ENCODE measurements around the gene LRSAM1. TPM values are rescaled to one million over a fixed set of nuclear protein-coding genes. Genes with fewer than 3 reads are reported as not detected.

The LRSAM1 gene
- total and polyA plus RNA-seq, 9 of the 15 experiments (the other 6 are each of a cell fraction or from before 2014, with no cell fraction given), result 0.07 to 16.2 (median 4.7) TPM

DNA sequence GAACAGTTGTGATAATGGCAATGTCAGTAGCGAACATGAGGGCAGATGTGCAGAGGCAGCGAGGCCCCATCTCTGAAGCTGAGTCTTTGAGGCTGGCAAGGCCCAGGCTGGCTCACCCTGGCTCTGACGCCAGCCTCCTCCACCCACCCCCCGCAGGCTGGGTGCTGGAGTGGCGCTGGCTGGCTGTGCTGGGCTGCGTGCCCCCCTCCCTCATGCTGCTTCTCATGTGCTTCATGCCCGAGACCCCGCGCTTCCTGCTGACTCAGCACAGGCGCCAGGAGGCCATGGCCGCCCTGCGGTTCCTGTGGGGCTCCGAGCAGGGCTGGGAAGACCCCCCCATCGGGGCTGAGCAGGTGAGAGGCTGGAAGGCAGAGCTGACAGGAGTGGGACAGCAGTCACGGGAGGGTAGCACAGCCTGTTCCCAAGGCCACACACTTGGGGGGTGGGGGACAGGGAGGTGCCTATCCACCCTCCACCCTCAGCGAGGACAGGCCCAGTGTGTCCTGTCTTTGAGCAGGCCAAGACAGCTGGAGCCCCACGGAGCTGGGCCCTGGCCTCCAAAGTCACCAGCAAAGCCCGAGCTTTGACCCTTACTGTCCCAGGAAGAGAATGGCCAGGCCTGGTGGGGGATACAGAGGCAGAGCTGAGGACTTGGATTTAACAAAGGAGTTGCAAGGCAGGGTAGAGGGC lies 48.8 kb upstream of the LRSAM1 start:
- ATAC-seq (no peak), DNase-seq (ENCODE audit: extremely low read depth in 1 of 4, low spot score in 3 of 4) (no peak), FAIRE-seq (no peak)
- Histone ChIP-seq H3K27me3 (ENCODE audit: control insufficient read depth in 2 of 2, insufficient read depth in 2 of 2, low read length in 2 of 2) (no peaks in the 10 kb centered on the region), H3K36me3 (ENCODE audit: control insufficient read depth, insufficient read depth, low read length) (no peaks in the 10 kb centered on the region), H3K79me2 (ENCODE audit: control insufficient read depth, insufficient read depth, low read length) (no peaks in the 10 kb centered on the region), H3K4me1 (replicated peaks in 1 of 2; ENCODE audit: control insufficient read depth in 2 of 2, insufficient read depth in 2 of 2, low read length in 2 of 2) (peaks cover 9 to 50% of the 10 kb centered on the region in 2 experiments; a peak in 4 of 5 replicates), H3K9ac (ENCODE audit: insufficient read depth in 1 of 2, low read depth in 2 of 2, low read length in 2 of 2) (peak overlapping the region in 1 of 2 experiments; percentile 26; a peak in 1 of 4 replicates), H2AFZ (ENCODE audit: low read depth, low read length) (no peak overlapping the region), H3K27ac (ENCODE audit: extremely low read depth, low read depth, low read length) (no peak overlapping the region), H3K4me2 (ENCODE audit: insufficient read depth, low read length) (no peak overlapping the region), H4K20me1 (replicated peaks; ENCODE audit: control insufficient read depth, insufficient read depth, low read length) (peaks cover 4% of the 10 kb centered on the region), H3K9me1 (ENCODE audit: control insufficient read depth, insufficient read depth, low read length) (peaks cover 6% of the 10 kb centered on the region), H3K9me3 (replicated peaks; ENCODE audit: control insufficient read depth, insufficient read depth, low read depth, low read length) (no peaks in the 10 kb centered on the region), H3K4me3 (no peak overlapping the region)
- ChIA-PET POLR2A (interaction anchor here (0.5 to 1.9 kb wide), 4 partner anchors 12 to 25 kb away, joined by 3 to 5 read pairs (median 4); partner anchors contain the start of gene ZNF79), CTCF (ENCODE audit: low intra/inter-chr PET ratio) (no interaction called here)
- in situ Hi-C loops (cut with MboI), result no loop called here
- intact Hi-C loops (cut with micrococcal nuclease), result no loop called here
- BruUV-seq (replicated peaks), result no TSS peak
- WGBS (ENCODE audit: insufficient coverage, low coverage, missing lambda C conversion rate), result 71% methylated on average over 11 of the region's 18 CpGs
- TF ChIP-seq, protein P1, sequence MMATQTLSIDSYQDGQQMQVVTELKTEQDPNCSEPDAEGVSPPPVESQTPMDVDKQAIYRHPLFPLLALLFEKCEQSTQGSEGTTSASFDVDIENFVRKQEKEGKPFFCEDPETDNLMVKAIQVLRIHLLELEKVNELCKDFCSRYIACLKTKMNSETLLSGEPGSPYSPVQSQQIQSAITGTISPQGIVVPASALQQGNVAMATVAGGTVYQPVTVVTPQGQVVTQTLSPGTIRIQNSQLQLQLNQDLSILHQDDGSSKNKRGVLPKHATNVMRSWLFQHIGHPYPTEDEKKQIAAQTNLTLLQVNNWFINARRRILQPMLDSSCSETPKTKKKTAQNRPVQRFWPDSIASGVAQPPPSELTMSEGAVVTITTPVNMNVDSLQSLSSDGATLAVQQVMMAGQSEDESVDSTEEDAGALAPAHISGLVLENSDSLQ (IDR thresholded peaks at IDR 0.05), result no peak
- TF ChIP-seq ZKSCAN3 (CRISPR knock-in tag; IDR thresholded peaks at IDR 0.05) (no peak), ETV6 (IDR thresholded peaks at IDR 0.05; ENCODE audit: borderline replicate concordance in 1 of 2, low read depth in 2 of 2, low read length in 1 of 2) (no peak), ETV6 (CRISPR knock-in tag; IDR thresholded peaks at IDR 0.05; ENCODE audit: borderline replicate concordance) (no peak), FOXJ3 (CRISPR knock-in tag; IDR thresholded peaks at IDR 0.05) (no peak), C11orf30 (IDR thresholded peaks at IDR 0.05; ENCODE audit: low read depth) (peak; percentile 68), MAFG (tag; conservative IDR thresholded peaks at IDR 0.05) (peak; percentile 46), SIRT6 (IDR thresholded peaks at IDR 0.05; ENCODE audit: low read depth, low read length) (no peak)
- TF ChIP-seq, protein P2, sequence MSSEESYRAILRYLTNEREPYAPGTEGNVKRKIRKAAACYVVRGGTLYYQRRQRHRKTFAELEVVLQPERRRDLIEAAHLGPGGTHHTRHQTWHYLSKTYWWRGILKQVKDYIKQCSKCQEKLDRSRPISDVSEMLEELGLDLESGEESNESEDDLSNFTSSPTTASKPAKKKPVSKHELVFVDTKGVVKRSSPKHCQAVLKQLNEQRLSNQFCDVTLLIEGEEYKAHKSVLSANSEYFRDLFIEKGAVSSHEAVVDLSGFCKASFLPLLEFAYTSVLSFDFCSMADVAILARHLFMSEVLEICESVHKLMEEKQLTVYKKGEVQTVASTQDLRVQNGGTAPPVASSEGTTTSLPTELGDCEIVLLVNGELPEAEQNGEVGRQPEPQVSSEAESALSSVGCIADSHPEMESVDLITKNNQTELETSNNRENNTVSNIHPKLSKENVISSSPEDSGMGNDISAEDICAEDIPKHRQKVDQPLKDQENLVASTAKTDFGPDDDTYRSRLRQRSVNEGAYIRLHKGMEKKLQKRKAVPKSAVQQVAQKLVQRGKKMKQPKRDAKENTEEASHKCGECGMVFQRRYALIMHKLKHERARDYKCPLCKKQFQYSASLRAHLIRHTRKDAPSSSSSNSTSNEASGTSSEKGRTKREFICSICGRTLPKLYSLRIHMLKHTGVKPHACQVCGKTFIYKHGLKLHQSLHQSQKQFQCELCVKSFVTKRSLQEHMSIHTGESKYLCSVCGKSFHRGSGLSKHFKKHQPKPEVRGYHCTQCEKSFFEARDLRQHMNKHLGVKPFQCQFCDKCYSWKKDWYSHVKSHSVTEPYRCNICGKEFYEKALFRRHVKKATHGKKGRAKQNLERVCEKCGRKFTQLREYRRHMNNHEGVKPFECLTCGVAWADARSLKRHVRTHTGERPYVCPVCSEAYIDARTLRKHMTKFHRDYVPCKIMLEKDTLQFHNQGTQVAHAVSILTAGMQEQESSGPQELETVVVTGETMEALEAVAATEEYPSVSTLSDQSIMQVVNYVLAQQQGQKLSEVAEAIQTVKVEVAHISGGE (CRISPR knock-in tag; IDR thresholded peaks at IDR 0.05), result no peak
- TF ChIP-seq, protein P3, sequence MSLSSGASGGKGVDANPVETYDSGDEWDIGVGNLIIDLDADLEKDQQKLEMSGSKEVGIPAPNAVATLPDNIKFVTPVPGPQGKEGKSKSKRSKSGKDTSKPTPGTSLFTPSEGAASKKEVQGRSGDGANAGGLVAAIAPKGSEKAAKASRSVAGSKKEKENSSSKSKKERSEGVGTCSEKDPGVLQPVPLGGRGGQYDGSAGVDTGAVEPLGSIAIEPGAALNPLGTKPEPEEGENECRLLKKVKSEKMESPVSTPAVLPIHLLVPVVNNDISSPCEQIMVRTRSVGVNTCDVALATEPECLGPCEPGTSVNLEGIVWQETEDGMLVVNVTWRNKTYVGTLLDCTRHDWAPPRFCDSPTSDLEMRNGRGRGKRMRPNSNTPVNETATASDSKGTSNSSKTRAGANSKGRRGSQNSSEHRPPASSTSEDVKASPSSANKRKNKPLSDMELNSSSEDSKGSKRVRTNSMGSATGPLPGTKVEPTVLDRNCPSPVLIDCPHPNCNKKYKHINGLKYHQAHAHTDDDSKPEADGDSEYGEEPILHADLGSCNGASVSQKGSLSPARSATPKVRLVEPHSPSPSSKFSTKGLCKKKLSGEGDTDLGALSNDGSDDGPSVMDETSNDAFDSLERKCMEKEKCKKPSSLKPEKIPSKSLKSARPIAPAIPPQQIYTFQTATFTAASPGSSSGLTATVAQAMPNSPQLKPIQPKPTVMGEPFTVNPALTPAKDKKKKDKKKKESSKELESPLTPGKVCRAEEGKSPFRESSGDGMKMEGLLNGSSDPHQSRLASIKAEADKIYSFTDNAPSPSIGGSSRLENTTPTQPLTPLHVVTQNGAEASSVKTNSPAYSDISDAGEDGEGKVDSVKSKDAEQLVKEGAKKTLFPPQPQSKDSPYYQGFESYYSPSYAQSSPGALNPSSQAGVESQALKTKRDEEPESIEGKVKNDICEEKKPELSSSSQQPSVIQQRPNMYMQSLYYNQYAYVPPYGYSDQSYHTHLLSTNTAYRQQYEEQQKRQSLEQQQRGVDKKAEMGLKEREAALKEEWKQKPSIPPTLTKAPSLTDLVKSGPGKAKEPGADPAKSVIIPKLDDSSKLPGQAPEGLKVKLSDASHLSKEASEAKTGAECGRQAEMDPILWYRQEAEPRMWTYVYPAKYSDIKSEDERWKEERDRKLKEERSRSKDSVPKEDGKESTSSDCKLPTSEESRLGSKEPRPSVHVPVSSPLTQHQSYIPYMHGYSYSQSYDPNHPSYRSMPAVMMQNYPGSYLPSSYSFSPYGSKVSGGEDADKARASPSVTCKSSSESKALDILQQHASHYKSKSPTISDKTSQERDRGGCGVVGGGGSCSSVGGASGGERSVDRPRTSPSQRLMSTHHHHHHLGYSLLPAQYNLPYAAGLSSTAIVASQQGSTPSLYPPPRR (CRISPR knock-in tag; IDR thresholded peaks at IDR 0.05; ENCODE audit: borderline replicate concordance), result no peak

Measured in K562 (cell line).